Stimulated activated CD8-positive, alpha-beta memory T cell treated with anti-CD3 and anti-CD28 coated beads, Interleukin-7, amount 100 ng/mL, for 4 hours (primary cell): ENCODE results near the gene THUMPD3.

Experiments
- DNase-seq, 2 donors: peaks; one replicate each; pipeline ENCODE4 v3.0.0-alpha.2; 2020; ENCODE audit warnings: low read depth in 2 of 2

THUMPD3 gene

GRCh38 chr3:9362731-9363530, at the start of gene THUMPD3:
TSS of gene THUMPD3 (plus strand) at chr3:9363054. CDS start at chr3:9365069, 2,015 bp downstream.
- DNase-seq = peak; percentile 87 to 91

- no peak for DNase-seq
Measured at GRCh38 chr3:9314796-9315195, 48.1 kb upstream of the THUMPD3 start.

- no peak for DNase-seq
Measured at GRCh38 chr3:9316881-9317361, 45.9 kb upstream of the THUMPD3 start.

DNA sequence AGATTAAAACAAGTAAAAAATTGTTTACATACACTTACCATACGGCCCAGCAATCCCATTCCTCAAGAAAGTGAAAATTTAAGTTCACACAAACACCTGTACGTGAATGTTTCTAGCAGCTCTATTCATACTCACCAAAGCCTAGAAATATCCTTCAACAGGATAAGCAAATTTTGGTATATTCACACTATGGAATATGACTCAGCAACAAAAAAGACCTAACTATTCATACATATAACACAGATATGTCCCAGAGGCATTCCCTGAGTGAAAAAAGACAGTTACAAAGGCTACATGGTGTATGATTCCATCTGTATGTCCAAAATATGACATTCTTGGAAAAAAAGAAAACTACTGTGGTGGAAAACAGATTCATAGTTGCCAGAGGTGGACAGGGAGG, 40.1 kb upstream of the THUMPD3 start:
- DNase-seq = no peak

- DNase-seq = no peak
Measured at GRCh38 chr3:9324944-9325343, 37.9 kb upstream of the THUMPD3 start.

GRCh38 chr3:9327578-9327977, 35.3 kb upstream of the THUMPD3 start:
- DNase-seq = no peak

GRCh38 chr3:9330166-9330703, 32.6 kb upstream of the THUMPD3 start:
- DNase-seq = no peak

DNA sequence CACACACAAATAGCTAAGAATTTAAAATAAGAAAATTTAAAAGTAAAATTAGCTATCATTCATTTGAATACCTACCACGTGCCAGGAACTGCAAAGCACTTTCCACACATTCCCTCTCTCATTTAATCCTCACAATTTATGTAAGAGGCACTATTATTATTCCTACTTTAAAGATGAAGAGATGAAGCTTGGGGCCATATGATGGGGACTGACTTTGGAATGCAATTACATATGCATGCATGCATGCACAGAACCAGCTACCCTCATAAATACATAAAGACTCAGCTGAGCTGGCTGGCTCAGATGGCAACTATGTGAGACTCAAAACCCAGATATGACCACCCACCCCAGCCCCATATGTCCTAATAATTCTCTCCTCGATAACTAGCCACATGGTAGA, 31.7 kb upstream of the THUMPD3 start:
- DNase-seq = no peak

DNA sequence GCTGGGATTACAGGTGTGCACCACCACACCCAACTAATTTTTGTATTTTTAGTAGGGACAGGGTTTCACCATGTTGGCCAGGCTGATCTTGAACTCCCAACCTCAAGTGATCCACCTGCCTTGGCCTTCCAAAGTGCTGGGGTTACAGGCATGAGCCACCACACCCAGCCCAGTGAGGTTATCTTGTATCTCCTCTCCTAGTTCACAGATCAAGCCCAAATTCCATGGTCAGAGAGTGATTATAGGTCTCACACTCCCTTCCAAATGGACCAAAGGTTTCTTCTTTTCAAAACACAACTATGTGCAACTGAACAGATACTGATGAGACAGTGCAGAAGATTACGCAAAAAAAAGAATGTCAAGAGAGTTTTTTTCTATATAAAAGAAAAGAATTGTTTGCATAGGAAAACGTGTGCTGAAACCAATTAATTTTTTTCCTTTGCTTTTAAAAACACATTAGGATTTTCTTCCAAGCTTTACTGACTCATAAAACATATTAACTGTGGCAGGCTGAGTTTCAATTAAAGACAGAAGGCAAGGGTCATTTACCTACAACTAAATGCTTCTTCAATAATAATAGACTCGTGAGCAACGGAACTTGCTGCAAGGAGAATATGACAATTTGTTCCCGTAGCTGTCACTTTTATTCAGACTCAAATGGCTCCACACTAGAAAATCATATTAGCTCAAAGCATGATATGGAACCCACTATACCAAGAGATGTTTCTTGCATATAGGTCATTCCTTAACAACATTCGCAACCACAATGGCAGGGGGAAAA, 30.4 kb upstream of the THUMPD3 start:
- no peak for DNase-seq

- no peak for DNase-seq
Measured at GRCh38 chr3:9339761-9340471, 22.9 kb upstream of the THUMPD3 start.

DNA sequence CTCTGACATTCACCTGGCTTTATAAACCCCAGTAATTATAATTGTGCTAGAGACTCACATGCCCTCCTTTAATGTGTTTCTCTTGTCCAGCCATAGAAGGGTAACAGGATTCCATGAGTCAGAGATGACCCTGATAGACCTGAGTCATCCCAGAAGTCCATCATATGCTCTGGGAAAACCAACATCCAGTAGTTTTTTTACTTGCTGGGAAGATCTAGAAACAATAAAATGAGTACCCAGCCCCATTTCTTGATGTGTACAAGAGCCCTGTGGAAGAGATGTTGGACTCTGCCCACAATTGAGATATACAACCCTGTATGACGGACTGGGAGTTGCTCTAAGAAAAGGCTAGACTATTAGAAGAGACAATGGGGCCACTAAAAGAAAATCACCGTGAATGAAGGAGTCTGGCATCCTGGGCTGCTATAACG, 22.4 kb upstream of the THUMPD3 start:
- no peak for DNase-seq

- DNase-seq = no peak
Measured at GRCh38 chr3:9342696-9343095, 20.2 kb upstream of the THUMPD3 start.

DNA sequence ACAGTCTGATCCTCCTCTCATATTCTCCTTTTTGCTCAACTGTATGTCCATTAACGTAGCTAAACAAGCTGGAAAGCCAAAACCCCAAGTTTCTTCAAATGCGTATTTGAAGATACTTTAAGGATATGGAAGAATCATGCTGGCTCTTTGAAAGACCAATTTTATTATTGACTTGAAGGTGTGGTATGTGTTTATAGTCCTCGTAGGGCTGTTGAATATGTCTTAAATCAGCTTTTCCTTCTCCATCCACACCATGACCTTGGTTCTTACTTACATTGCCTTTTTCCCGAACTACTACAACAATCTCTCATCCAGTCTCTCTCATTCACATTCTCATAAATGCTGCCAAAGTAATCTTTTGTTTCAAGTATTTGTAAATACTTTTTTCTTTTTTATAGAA, 19.7 kb upstream of the THUMPD3 start:
- no peak for DNase-seq

DNA sequence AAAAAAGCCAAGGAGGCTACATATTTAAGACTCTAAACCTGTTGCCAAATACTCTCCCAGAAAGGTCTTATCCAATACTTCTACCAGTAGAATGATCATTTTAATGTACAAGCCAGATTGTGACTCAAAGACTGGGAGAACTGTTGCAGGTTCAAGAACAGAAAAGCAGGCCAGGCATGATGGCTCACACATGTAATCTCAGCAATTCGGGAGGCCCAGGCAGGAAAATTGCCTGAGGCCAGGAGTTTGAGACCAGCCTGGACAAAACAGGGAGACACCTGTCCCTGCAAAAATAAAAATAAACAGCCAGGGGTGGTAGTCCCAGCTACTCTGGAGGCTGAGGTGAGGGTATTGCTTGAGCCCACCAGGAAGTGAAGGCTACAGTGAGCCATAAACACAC, 17.8 kb upstream of the THUMPD3 start:
- no peak for DNase-seq

GRCh38 chr3:9346141-9346540, 16.7 kb upstream of the THUMPD3 start:
- no peak for DNase-seq

GRCh38 chr3:9347081-9347480, 15.8 kb upstream of the THUMPD3 start:
- no peak for DNase-seq

DNA sequence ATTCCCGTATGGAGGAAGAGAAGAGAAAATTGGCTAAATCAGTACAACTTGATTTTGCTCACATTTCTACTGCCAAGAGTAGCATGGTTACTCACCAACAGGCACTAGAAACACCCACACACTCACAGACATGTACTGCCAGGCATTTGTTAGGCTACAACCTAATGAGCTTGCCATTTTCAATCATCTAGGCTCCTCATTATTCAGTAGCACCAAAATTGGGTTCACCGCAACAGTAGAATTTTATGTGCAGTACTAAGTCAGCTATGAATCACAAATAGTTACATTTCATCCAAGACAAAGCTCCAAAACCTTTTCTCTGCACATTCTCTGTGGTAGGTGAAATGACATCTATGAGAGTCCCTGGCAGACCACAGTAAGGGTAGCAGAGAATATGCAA, 15.0 kb upstream of the THUMPD3 start:
- DNase-seq = no peak

- DNase-seq = no peak
Measured at GRCh38 chr3:9349321-9350117, 13.3 kb upstream of the THUMPD3 start.

DNA sequence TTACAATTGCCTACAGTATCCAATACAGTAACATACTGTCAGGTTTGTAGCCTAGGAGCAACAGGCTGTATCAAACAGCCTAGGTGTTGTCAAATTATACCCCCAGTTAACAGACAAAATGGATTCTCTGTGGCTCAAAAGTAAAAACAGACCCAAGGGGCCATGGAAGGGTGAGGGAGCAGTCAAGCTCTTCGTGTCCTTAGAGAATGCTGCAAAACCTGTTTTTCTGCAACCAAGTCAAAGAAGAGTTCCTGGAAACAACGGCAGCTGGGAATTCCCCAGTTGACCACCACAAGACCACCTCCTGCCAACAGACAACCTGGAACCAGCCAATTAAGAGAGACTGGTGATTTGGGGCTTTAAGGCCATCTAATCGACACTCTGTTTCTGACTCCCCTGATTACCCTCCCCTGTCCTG, 11.1 kb upstream of the THUMPD3 start:
- no peak for DNase-seq

- DNase-seq = peak; percentile 16 to 34
Measured at GRCh38 chr3:9352917-9353752, 9.7 kb upstream of the THUMPD3 start.
